Kidney (tissue), 14 donors: ENCODE measurements around the gene NCCRP1. TPM values are rescaled to one million over a fixed set of nuclear protein-coding genes. Genes with fewer than 3 reads are reported as not detected.

Source experiments
- DNase-seq, 5 donors: peaks; one replicate each; pipeline ENCODE4 v3.0.0-alpha.2; 2013 to 2020
- FAIRE-seq: peaks from 2 replicates; lab custom pipeline; 2012; peaks lifted over from hg19 to GRCh38; lab: Jason Lieb, UNC
- H3K27ac ChIP-seq, 2 donors: one replicate each; pipeline ENCODE4 v1.7.0; 2013; ENCODE audit warnings: low read depth in 2 of 2, low read length in 2 of 2, inconsistent platforms in 1 of 2
- H3K27me3 ChIP-seq: one replicate; pipeline ENCODE4 v1.7.1; 2013; ENCODE audit warnings: low read length, inconsistent platforms; ENCODE audit not compliant: control insufficient read depth, insufficient read depth
- H3K36me3 ChIP-seq, 3 donors: one replicate each; pipeline versions ENCODE4 v1.7.0 to v1.7.1; 2013; ENCODE audit warnings: low read length in 3 of 3, control low read depth in 1 of 3, inconsistent platforms in 1 of 3; ENCODE audit not compliant: insufficient read depth in 3 of 3, control insufficient read depth in 2 of 3
- H3K4me1 ChIP-seq, 3 donors: one replicate each; pipeline versions ENCODE4 v1.7.0 to v1.7.1; 2013; ENCODE audit warnings: low read length in 3 of 3, inconsistent platforms in 1 of 3, low read depth in 1 of 3; ENCODE audit not compliant: control insufficient read depth in 2 of 3, insufficient read depth in 2 of 3
- H3K4me3 ChIP-seq, 3 donors: one replicate each; pipeline versions ENCODE4 v1.7.0 to v1.8.1; 2013; ENCODE audit warnings: low read length in 3 of 3, control low read depth in 1 of 3, inconsistent platforms in 1 of 3
- H3K9ac ChIP-seq, 3 donors: one replicate each; pipeline versions ENCODE4 v1.7.0 to v1.7.1; 2013; ENCODE audit warnings: low read length in 3 of 3, control low read depth in 1 of 3, inconsistent platforms in 1 of 3
- H3K9me3 ChIP-seq, 3 donors: one replicate each; pipeline versions ENCODE4 v1.7.0 to v1.7.1; 2013; ENCODE audit warnings: low read length in 3 of 3, control low read depth in 1 of 3, inconsistent platforms in 1 of 3; ENCODE audit not compliant: control insufficient read depth in 2 of 3, insufficient read depth in 1 of 3
- CTCF ChIP-seq: IDR thresholded peaks from 3 replicates; pipeline ENCODE4 v1.5.1; 2012; ENCODE audit warnings: mild to moderate bottlenecking, moderate library complexity, borderline replicate concordance; ENCODE audit not compliant: insufficient read depth; ENCODE audit errors: extremely low read depth
- intact Hi-C: fragments of 100-400 bp; cut with DNase I; formaldehyde crosslinking; loops from one replicate; pipeline ENCODE4 v1.11.1; 2022
- polyA plus RNA-seq: library from polyadenylated mRNA; stranded (reverse); fragments of 350-450 nt; fragmentation: Illumina TruSeq; extraction: RNeasy Lipid Tissue Mini Kit (QIAGEN cat#74804); gene quantifications from one replicate; pipeline ENCODE4 v1.2.3, GENCODE V29; 2014; ENCODE audit warnings: low read depth, low replicate concordance; ENCODE audit not compliant: insufficient read depth
- total RNA-seq: library from RNA; stranded (reverse); fragmentation: NEBNext Ultra II Directional; extraction: Animal tissue kit (Norgen Biotek cat#: 25700); gene quantifications from one replicate; pipeline ENCODE4 v1.2.1, GENCODE V29; 2021
- donor health status: control.
- donor health status: control.
- donor health status: control.
- donor health status: control.
- donor health status: control.
- donor health status: DM: yes; HTN: yes; CAD: no.
- donor health status: Normal renal cell carcinoma (clear cell type).

Gene NCCRP1
- total and polyA plus RNA-seq, 2 donors from 2014 or later: 0.60 to 5.5 TPM

GRCh38 chr19:39164289-39164688, 32.5 kb upstream of the NCCRP1 start:
- Histone ChIP-seq H3K9ac (no peak overlapping the region), H3K27me3 (no peaks in the 10 kb centered on the region), H3K4me3 (no peak overlapping the region), H3K36me3 (no peaks in the 10 kb centered on the region), H3K27ac (no peak overlapping the region), H3K9me3 (no peaks in the 10 kb centered on the region), H3K4me1 (peaks cover 0 to 42% (median 14%) of the 10 kb centered on the region in 3 donors)
- FAIRE-seq: no peak
- TF ChIP-seq CTCF: no peak
- DNase-seq: no peak
- intact Hi-C loops: no loop called here

GRCh38 chr19:39165857-39166256, 30.9 kb upstream of the NCCRP1 start:
- H3K4me1 ChIP-seq: peaks cover 0 to 38% (median 14%) of the 10 kb centered on the region in 3 donors
- intact Hi-C loops: no loop called here
- FAIRE-seq: no peak

GRCh38 chr19:39166571-39167391, 30.0 kb upstream of the NCCRP1 start:
- Histone ChIP-seq H3K27ac (peak overlapping the region; percentile 83 to 87), H3K27me3 (no peaks in the 10 kb centered on the region), H3K4me3 (no peak overlapping the region), H3K9me3 (no peaks in the 10 kb centered on the region), H3K9ac (peak overlapping the region in 1 of 3 donors; percentile 12), H3K4me1 (peaks cover 0 to 33% (median 10%) of the 10 kb centered on the region in 3 donors), H3K36me3 (peaks cover 0 to 6% (median 5%) of the 10 kb centered on the region in 3 donors)
- DNase-seq: peak; percentile 59 to 95 (median 80)
- intact Hi-C loops: no loop called here
- no peak for TF ChIP-seq CTCF
- FAIRE-seq: no peak

More at GRCh38 chr19:39165857-39166256, 30.9 kb upstream of the NCCRP1 start:
- H3K36me3 ChIP-seq: peaks cover 0 to 6% (median 0%) of the 10 kb centered on the region in 3 donors
- H3K9me3 ChIP-seq: no peaks in the 10 kb centered on the region
- no peak overlapping the region for H3K9ac ChIP-seq
- H3K27me3 ChIP-seq: no peaks in the 10 kb centered on the region
- H3K27ac ChIP-seq: no peak overlapping the region
- no peak for DNase-seq
- no peak for TF ChIP-seq CTCF
- H3K4me3 ChIP-seq: no peak overlapping the region
